AG09319 (cell line): ENCODE results near the gene APH1B.
"Not testable (repeated sequence)": the region's sequence is repeated elsewhere in the genome, so short reads cannot be mapped to it uniquely, and the experiment has no call there.

Experiments
- DNase-seq: peaks from one replicate; pipeline ENCODE4 v3.0.0-alpha.2; 2010; ENCODE audit warnings: low read depth; ENCODE audit errors: extremely low read depth
- TF ChIP-seq, protein P1 (sequence below): IDR thresholded peaks from 2 replicates; pipeline ENCODE4 v1.5.1; 2011; ENCODE audit warnings: low read depth, mild to moderate bottlenecking, inconsistent platforms, low read length, moderate library complexity

APH1B gene

DNA sequence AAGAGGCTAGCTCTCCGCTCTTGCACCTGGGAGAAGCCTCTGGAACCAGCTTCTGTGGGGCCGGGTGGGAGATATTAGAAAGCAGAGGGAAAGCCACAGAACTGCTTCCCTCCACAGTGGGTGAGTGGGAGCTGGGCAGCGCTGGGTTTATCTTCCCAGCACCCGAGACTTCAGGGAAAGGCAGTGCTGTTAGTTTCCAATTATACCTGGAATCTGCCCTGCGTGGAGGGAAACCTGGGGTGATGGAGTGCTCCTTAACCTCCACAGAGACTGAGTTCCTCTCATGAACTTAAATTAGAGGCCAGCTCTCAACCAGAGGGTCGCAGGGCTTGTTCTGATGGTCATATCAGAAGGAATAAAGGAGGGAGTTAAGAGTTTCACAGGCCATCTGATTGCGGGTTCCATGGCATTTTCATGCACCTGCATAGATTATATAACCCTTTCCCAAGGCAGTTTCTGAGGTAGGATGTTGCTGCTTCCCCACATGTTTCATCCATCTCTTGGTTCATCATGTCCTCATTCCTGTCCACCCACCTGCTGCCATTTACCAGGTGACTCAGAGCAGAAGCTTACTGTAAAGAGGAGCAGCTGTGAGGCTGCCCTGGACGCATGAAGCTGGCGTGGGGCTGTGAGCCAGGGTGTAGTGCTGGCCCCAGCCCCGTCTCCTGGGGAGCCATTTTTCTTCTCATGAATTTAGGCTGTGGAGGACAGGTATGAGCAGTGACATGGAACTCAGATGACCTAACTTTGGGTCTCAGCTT, 61.8 kb downstream of the APH1B start:
- DNase-seq = no peak
- TF ChIP-seq, protein P1, sequence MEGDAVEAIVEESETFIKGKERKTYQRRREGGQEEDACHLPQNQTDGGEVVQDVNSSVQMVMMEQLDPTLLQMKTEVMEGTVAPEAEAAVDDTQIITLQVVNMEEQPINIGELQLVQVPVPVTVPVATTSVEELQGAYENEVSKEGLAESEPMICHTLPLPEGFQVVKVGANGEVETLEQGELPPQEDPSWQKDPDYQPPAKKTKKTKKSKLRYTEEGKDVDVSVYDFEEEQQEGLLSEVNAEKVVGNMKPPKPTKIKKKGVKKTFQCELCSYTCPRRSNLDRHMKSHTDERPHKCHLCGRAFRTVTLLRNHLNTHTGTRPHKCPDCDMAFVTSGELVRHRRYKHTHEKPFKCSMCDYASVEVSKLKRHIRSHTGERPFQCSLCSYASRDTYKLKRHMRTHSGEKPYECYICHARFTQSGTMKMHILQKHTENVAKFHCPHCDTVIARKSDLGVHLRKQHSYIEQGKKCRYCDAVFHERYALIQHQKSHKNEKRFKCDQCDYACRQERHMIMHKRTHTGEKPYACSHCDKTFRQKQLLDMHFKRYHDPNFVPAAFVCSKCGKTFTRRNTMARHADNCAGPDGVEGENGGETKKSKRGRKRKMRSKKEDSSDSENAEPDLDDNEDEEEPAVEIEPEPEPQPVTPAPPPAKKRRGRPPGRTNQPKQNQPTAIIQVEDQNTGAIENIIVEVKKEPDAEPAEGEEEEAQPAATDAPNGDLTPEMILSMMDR = no peak

DNA sequence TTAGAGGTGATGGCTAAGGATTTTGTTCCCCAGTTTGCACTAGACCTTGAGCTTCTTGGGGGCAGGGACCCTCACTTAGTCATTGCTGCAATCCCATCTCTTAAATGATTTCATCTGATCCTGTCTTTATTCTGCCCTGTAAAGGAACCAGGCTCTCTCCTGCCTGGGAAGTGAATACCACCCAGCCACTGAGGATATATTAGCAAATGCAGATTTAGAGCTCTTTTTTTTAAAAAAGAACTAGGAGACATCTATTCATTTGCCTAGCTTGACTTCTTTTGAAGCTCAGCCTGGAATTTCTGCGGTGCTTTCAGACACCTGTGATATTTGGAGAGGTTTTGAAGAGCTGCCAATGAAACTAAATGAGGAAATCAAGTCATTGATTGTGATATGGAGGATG, 62.4 kb downstream of the APH1B start:
- DNase-seq = no peak
- TF ChIP-seq, protein P1 = no peak

DNA sequence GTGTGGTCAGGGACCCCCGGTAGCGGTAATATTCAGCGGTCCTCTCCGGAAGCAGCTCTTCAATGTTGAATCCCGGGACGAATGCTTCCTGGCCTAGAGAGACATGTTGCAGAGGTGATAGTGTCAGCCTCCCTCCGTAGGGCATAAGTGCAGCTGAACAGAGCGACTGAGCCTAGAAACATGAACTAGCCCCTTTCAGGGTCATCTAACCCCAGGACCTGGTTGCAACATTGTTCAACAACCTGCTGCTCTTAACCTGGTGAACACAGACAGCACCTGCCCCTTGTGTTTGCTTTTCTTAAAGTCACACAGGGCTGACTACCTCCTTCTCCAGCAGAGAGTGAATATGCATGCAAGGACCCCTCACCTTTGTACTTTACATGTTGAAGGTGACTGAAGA, 62.9 kb downstream of the APH1B start:
- TF ChIP-seq, protein P1 = no peak
- DNase-seq = no peak

DNA sequence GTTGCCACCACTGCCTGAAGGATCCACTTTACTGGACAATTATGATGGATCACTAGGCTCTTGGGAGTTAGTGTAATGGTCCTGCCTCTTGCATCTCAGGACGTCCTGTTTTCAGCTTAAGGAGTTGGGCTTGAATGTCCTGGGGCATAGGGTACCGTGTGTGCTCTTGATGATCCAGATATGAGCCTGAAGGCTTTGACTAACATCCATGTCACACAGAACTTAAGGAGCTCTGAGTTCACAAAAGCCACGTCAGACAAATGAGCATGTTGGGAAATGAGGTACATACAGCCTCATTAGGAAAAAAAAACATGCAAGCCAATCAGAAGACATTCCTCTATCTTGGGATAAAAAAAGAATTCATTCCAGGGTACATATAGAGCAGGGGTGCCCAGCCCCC, 63.5 kb downstream of the APH1B start:
- TF ChIP-seq, protein P1 = no peak
- no peak for DNase-seq

DNA sequence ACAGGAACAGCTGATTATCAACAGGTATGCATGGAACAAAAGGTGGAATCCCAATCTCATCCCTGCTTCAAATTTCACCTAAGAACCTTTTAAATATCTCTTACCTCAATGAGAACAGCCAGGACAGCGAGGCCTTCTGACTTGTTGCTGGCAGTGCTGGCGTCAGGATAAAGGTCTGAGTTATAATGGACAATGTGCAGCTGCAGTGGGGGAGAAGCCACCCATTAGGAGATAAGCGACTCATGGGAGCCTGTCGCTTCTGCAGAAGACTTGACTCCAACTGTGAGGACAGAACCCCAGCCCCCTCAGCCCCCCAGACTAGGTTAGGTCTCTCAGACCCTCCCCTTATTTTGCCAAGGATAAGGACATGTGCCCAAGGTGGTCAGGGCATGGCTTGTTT, 64.5 kb downstream of the APH1B start:
- TF ChIP-seq, protein P1 = no peak
- DNase-seq = no peak

DNA sequence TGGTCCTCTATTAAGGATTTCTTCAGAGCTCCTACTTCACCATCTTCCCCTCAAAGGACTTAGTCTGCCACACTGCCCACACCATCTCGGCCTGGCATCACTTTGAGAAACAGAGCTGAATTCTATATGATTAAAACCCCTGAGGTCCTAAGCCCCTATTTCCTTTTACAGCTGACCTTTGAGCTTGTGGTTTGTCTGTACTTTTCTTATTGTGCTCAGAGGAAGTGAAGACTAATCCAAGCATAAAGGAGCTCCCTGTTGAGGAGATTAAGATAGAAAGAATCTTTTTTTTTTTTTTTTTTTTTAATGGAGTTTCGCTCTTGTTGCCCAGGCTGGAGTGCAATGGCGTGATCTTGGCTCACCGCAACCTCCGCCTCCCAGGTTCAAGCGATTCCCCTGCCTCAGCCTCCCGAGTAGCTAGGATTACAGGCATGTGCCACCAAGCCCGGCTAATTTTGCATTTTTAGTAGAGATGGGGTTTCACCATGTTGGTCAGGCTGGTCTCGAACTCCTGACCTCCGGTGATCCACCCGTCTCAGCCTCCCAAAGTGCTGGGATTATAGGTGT, 65.7 kb downstream of the APH1B start:
- DNase-seq = not testable (repeated sequence)

DNA sequence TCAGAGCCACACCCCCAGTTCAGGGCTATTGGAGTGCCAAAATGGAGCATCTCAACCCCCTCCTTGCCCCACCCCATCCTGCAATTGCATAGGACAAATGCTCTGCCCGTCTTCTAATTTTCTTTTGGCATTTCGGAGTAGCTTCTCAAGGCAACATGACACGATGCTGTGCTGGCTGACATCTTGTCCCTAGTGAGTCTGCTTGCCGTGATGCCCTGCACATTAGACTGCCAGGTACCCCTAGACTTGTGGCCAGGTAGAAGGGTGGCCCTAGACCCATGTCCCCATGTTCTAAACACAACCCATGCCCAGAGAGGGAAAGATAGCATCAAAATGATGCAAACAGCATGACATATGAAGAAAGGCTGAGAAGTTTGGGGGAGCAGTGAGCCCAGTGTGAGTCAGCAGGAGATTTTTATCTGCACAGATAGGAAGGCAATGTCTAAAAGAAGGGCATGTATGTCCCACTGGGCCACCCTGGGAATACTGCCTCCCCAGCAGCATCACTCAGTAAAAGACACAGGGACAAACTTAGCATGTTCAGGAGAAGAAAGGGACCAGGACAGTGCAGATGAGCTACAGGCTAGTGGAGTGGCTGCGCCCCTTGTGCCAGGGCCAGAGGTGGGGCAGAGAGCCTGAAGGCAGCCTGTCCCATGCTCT, 67.5 kb downstream of the APH1B start:
- TF ChIP-seq, protein P1 = no peak
- no peak for DNase-seq
